RPMI8226 (cell line): ENCODE data around the gene HMCN2.
"Not testable (repeated sequence)": the region's sequence is repeated elsewhere in the genome, so short reads cannot be mapped to it uniquely, and the experiment has no call there.

Experiments used
- DNase-seq: peaks from one replicate; pipeline ENCODE4 v3.0.0-alpha.2; 2015

HMCN2 gene

GRCh38 chr9:130266236-130267098 lies 907 bp downstream of the HMCN2 start:
- DNase-seq, result no peak

GRCh38 chr9:130267930-130268329 lies 2.4 kb downstream of the HMCN2 start:
- no peak for DNase-seq

GRCh38 chr9:130268521-130269211 lies 3.1 kb downstream of the HMCN2 start:
- DNase-seq, result peak; percentile 45

GRCh38 chr9:130271473-130271872 lies 5.9 kb downstream of the HMCN2 start:
- DNase-seq, result no peak

GRCh38 chr9:130275156-130275555 lies 9.6 kb downstream of the HMCN2 start:
- no peak for DNase-seq

GRCh38 chr9:130276121-130276520 lies 10.6 kb downstream of the HMCN2 start:
- DNase-seq, result peak; percentile 46

GRCh38 chr9:130276955-130277354 lies 11.4 kb downstream of the HMCN2 start:
- no peak for DNase-seq

- not testable (repeated sequence) for DNase-seq
Observed at GRCh38 chr9:130277525-130277924, 12.0 kb downstream of the HMCN2 start.

- no peak for DNase-seq
Observed at GRCh38 chr9:130283539-130284248, 18.1 kb downstream of the HMCN2 start.

- no peak for DNase-seq
Observed at GRCh38 chr9:130284249-130284625, 18.7 kb downstream of the HMCN2 start.

- no peak for DNase-seq
Observed at GRCh38 chr9:130284690-130285089, 19.1 kb downstream of the HMCN2 start.

- no peak for DNase-seq
Observed at GRCh38 chr9:130285271-130285670, 19.7 kb downstream of the HMCN2 start.

GRCh38 chr9:130286072-130286770 lies 20.7 kb downstream of the HMCN2 start:
- DNase-seq, result no peak

GRCh38 chr9:130286781-130287428 lies 21.3 kb downstream of the HMCN2 start:
- DNase-seq, result no peak

GRCh38 chr9:130287736-130288135 lies 22.2 kb downstream of the HMCN2 start:
- no peak for DNase-seq

- no peak for DNase-seq
Observed at GRCh38 chr9:130288393-130288792, 22.8 kb downstream of the HMCN2 start.

GRCh38 chr9:130288926-130289690 lies 23.5 kb downstream of the HMCN2 start:
- no peak for DNase-seq

- DNase-seq, result no peak
Observed at GRCh38 chr9:130289711-130290241, 24.2 kb downstream of the HMCN2 start.

GRCh38 chr9:130290291-130291181 lies 25.0 kb downstream of the HMCN2 start:
- DNase-seq, result no peak

GRCh38 chr9:130291474-130291873 lies 25.9 kb downstream of the HMCN2 start:
- DNase-seq, result no peak
